ENCODE results near the gene LRIT2.
A peak's percentile ranks its signal among the peaks of the same experiment; 100 is the strongest.

DNA sequence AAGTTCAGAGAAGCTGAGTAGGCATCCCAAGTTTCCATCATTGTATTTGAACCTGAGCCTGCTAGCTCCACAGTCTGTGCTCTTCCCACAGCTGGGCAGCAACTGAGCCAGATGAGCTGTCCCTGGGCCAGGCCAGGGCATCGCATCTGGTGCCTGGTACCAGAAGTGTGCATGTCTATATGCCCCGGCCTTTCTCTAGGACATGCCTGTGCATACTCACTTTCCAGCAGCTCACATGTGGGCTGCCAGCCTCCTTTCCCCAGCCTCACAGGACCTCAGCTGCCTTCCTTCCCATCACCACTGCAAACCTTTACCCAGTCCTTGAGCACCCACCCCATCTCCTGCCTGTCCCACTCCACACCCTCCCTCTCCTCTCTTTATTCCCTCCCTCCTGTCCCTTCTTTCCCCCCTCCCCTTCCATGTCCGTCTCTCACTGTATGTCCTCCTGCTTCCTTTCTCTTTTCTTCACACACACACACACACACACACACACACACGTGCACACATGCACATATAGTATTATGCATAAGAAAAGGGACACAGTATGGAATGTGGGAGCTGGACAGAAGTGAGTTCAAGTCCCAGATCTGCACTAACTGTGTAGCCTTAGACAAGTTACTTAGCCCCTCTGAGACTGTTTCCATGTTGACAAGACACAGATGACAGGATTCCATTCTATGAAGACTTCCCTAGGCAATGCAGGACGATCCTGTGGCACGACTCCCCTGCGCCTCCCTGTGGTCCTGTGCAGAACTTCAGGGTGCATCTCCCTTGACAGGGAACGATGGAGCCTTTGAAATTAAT, 20.1 kb downstream of the LRIT2 start:
- TF ChIP-seq, protein P1, sequence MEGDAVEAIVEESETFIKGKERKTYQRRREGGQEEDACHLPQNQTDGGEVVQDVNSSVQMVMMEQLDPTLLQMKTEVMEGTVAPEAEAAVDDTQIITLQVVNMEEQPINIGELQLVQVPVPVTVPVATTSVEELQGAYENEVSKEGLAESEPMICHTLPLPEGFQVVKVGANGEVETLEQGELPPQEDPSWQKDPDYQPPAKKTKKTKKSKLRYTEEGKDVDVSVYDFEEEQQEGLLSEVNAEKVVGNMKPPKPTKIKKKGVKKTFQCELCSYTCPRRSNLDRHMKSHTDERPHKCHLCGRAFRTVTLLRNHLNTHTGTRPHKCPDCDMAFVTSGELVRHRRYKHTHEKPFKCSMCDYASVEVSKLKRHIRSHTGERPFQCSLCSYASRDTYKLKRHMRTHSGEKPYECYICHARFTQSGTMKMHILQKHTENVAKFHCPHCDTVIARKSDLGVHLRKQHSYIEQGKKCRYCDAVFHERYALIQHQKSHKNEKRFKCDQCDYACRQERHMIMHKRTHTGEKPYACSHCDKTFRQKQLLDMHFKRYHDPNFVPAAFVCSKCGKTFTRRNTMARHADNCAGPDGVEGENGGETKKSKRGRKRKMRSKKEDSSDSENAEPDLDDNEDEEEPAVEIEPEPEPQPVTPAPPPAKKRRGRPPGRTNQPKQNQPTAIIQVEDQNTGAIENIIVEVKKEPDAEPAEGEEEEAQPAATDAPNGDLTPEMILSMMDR (IDR thresholded peaks at IDR 0.05; ENCODE audit: low read depth, low read length, poor library complexity, severe bottlenecking): peak; percentile 91
- TF ChIP-seq EZH2phosphoT487 (IDR thresholded peaks at IDR 0.05; ENCODE audit: borderline replicate concordance, low read length): no peak

Measured in DOHH2 (cell line).